Caki2 (cell line): Measurements from ENCODE around the gene LRG1. TPM values are rescaled to one million over a fixed set of nuclear protein-coding genes. Genes with fewer than 3 reads are reported as not detected.
"Not testable (repeated sequence)": the region's sequence is repeated elsewhere in the genome, so short reads cannot be mapped to it uniquely, and the experiment has no call there.

Source experiments
- DNase-seq: peaks from one replicate; pipeline ENCODE4 v3.0.0-alpha.2; 2015; ENCODE audit warnings: low read depth
- in situ Hi-C: cut with HindIII; loops from 2 replicates; pipeline ENCODE4 v1.10.0; 2016; ENCODE audit warnings: low sequenced_read_pairs, low pct_unique_long_range_greater_than_20kb, mixed read lengths
- total RNA-seq: library from RNA; depleted of rRNA; stranded (reverse); fragments of >200 nt; shearing (Covaris generic); gene quantifications from 2 replicates; pipeline ENCODE4 v1.2.3, GENCODE V29; 2014; ENCODE audit warnings: low replicate concordance

LRG1 gene
- total RNA-seq, 1 experiment from 2014 or later, result not detected

- in situ Hi-C loops, result no loop called here
- peak; percentile 87 for DNase-seq
Measured at GRCh38 chr19:4555657-4556561, 16.1 kb upstream of the LRG1 start.

- in situ Hi-C loops, result no loop called here
- DNase-seq, result no peak
Measured at GRCh38 chr19:4554717-4555116, 14.9 kb upstream of the LRG1 start.

- in situ Hi-C loops, result no loop called here
Measured at GRCh38 chr19:4553775-4554174, 13.9 kb upstream of the LRG1 start.

GRCh38 chr19:4553092-4553695 is 13.4 kb upstream of the LRG1 start:
- in situ Hi-C loops, result no loop called here
- no peak for DNase-seq

More at GRCh38 chr19:4553775-4554174, 13.9 kb upstream of the LRG1 start:
- DNase-seq, result no peak

- in situ Hi-C loops, result no loop called here
- DNase-seq, result no peak
Measured at GRCh38 chr19:4552525-4552819, 12.6 kb upstream of the LRG1 start.

GRCh38 chr19:4550479-4551050 is 10.7 kb upstream of the LRG1 start:
- no peak for DNase-seq
- in situ Hi-C loops, result no loop called here

- in situ Hi-C loops, result no loop called here
- DNase-seq, result no peak
Measured at GRCh38 chr19:4550018-4550417, 10.2 kb upstream of the LRG1 start.

- DNase-seq, result no peak
- in situ Hi-C loops, result no loop called here
Measured at GRCh38 chr19:4548238-4548584, 8.4 kb upstream of the LRG1 start.

- no peak for DNase-seq
- in situ Hi-C loops, result no loop called here
Measured at GRCh38 chr19:4547303-4548237, 7.7 kb upstream of the LRG1 start.

- no peak for DNase-seq
- in situ Hi-C loops, result no loop called here
Measured at GRCh38 chr19:4543842-4544647, 4.2 kb upstream of the LRG1 start.

- no peak for DNase-seq
- in situ Hi-C loops, result no loop called here
Measured at GRCh38 chr19:4542896-4543841, 3.3 kb upstream of the LRG1 start.

- DNase-seq, in situ Hi-C loops: not testable (repeated sequence)
Measured at GRCh38 chr19:4541806-4542145, 1.9 kb upstream of the LRG1 start.

GRCh38 chr19:4541114-4541805 is 1.4 kb upstream of the LRG1 start:
- in situ Hi-C loops, result no loop called here
- no peak for DNase-seq

- in situ Hi-C loops, result no loop called here
Measured at GRCh38 chr19:4539169-4539692, 605 bp downstream of the LRG1 start.

GRCh38 chr19:4538601-4538954 is 1.3 kb downstream of the LRG1 start:
- in situ Hi-C loops, result no loop called here

More at GRCh38 chr19:4539169-4539692, 605 bp downstream of the LRG1 start:
- DNase-seq, result no peak

GRCh38 chr19:4537953-4538600 is 1.8 kb downstream of the LRG1 start:
- in situ Hi-C loops, result no loop called here
- DNase-seq, result no peak

More at GRCh38 chr19:4538601-4538954, 1.3 kb downstream of the LRG1 start:
- no peak for DNase-seq
